Naive thymus-derived CD4-positive, alpha-beta T cell (primary cell): ENCODE results near the gene B4GAT1. TPM values are rescaled to one million over a fixed set of nuclear protein-coding genes. Genes with fewer than 3 reads are reported as not detected.
A peak's percentile ranks its signal among the peaks of the same experiment; 100 is the strongest.
"Not testable (repeated sequence)": the region's sequence is repeated elsewhere in the genome, so short reads cannot be mapped to it uniquely, and the experiment has no call there.

ENCODE experiments used
- ATAC-seq: fragments of 150-1000 bp; cut with Tn5 transposase; 2 replicates; pipeline ENCODE4 v1.10.0; 2021; ENCODE audit warnings: mild to moderate bottlenecking, moderate library complexity
- CTCF ChIA-PET: fragments of 350-600 bp; sonication (Branson Sonifier 250); formaldehyde crosslinking; loops from one replicate; lab custom pipeline; 2021; ENCODE audit warnings: antibody characterized with exemption; lab: Charles Lee
- POLR2A ChIA-PET: fragments of 350-600 bp; sonication (Branson Sonifier 250); formaldehyde crosslinking; loops from one replicate; lab custom pipeline; 2021; ENCODE audit warnings: antibody characterized with exemption, inconsistent platforms; lab: Charles Lee
- DNase-seq, 9 donors: peaks; one replicate each; pipeline versions ENCODE4 v3.0.0 to v3.0.0-alpha.2; 2020 to 2022; ENCODE audit warnings: mixed read lengths in 1 of 9
- H3K27ac ChIP-seq: one replicate; pipeline ENCODE4 v1.7.0; 2013; ENCODE audit warnings: mild to moderate bottlenecking, low read depth, low read length, moderate library complexity
- H3K27me3 ChIP-seq, 2 donors: one replicate each; pipeline ENCODE4 v1.7.0; 2013; ENCODE audit warnings: low read length in 2 of 2, mild to moderate bottlenecking in 2 of 2, moderate library complexity in 2 of 2; ENCODE audit not compliant: control insufficient read depth in 2 of 2, insufficient read depth in 2 of 2
- H3K36me3 ChIP-seq, 3 experiments: 1 replicate in 2 of 3; 2 replicates in 1 of 3; pipeline ENCODE4 v1.7.0; 2013; ENCODE audit warnings: low read length in 3 of 3, mild to moderate bottlenecking in 3 of 3, moderate library complexity in 1 of 3; ENCODE audit not compliant: insufficient read depth in 3 of 3, control insufficient read depth in 2 of 3
- H3K4me1 ChIP-seq, 2 donors: one replicate each; pipeline ENCODE4 v1.7.0; 2013; ENCODE audit warnings: low read length in 2 of 2, mild to moderate bottlenecking in 2 of 2, moderate library complexity in 1 of 2; ENCODE audit not compliant: control insufficient read depth in 2 of 2, insufficient read depth in 2 of 2
- H3K4me3 ChIP-seq: 2 replicates; pipeline ENCODE4 v1.7.0; 2013; ENCODE audit warnings: mild to moderate bottlenecking, low read length
- H3K9me3 ChIP-seq, 3 experiments: 1 replicate in 2 of 3; 2 replicates in 1 of 3; pipeline ENCODE4 v1.7.0; 2013; ENCODE audit warnings: low read length in 3 of 3; ENCODE audit not compliant: control insufficient read depth in 2 of 3
- H3K27ac Mint-ChIP-seq, 9 donors: one replicate each; pipeline ENCODE4 v1.8.0; 2020 to 2022; ENCODE audit warnings: mixed read lengths in 9 of 9, mild to moderate bottlenecking in 8 of 9, moderate library complexity in 5 of 9, inconsistent platforms in 2 of 9
- H3K27me3 Mint-ChIP-seq, 5 donors: one replicate each; pipeline ENCODE4 v1.8.0; 2021 to 2022; ENCODE audit warnings: mixed read lengths in 5 of 5, mild to moderate bottlenecking in 1 of 5
- H3K36me3 Mint-ChIP-seq, 5 donors: one replicate each; pipeline ENCODE4 v1.8.0; 2020 to 2022; ENCODE audit warnings: mixed read lengths in 5 of 5, mild to moderate bottlenecking in 3 of 5, inconsistent platforms in 1 of 5
- H3K4me1 Mint-ChIP-seq, 7 donors: one replicate each; pipeline ENCODE4 v1.8.0; 2020 to 2022; ENCODE audit warnings: mixed read lengths in 7 of 7, mild to moderate bottlenecking in 3 of 7, inconsistent platforms in 1 of 7
- H3K4me3 Mint-ChIP-seq, 10 donors: one replicate each; pipeline ENCODE4 v1.8.0; 2020 to 2022; ENCODE audit warnings: mild to moderate bottlenecking in 10 of 10, mixed read lengths in 10 of 10, moderate library complexity in 6 of 10, inconsistent platforms in 2 of 10
- H3K9me3 Mint-ChIP-seq, 11 donors: one replicate each; pipeline ENCODE4 v1.8.0; 2020 to 2022; ENCODE audit warnings: mixed read lengths in 11 of 11, mild to moderate bottlenecking in 4 of 11, inconsistent platforms in 1 of 11, moderate library complexity in 1 of 11
- intact Hi-C, 2 donors: fragments of 100-400 bp; cut with micrococcal nuclease; formaldehyde crosslinking; loops; one replicate each; pipeline ENCODE4 v1.15.1; 2023
- polyA plus RNA-seq, 2 donors: library from polyadenylated mRNA; unstranded; fragments of 300-500 nt; fragmentation: Illumina TruSeq; gene quantifications; one replicate each; pipeline ENCODE4 v1.2.3, GENCODE V29; 2021
- total RNA-seq, 6 experiments: library from RNA in 5 of 6; stranded (reverse) in 5 of 6; gene quantifications; 1 replicate in 5 of 6; 2 replicates in 1 of 6; pipeline ENCODE4 v1.2.3 and lab custom pipeline; 2021 to 2026

The B4GAT1 gene
- total and polyA plus RNA-seq, 7 experiments from 2014 or later: 2.2 to 18.2 (median 10.3) TPM

DNA sequence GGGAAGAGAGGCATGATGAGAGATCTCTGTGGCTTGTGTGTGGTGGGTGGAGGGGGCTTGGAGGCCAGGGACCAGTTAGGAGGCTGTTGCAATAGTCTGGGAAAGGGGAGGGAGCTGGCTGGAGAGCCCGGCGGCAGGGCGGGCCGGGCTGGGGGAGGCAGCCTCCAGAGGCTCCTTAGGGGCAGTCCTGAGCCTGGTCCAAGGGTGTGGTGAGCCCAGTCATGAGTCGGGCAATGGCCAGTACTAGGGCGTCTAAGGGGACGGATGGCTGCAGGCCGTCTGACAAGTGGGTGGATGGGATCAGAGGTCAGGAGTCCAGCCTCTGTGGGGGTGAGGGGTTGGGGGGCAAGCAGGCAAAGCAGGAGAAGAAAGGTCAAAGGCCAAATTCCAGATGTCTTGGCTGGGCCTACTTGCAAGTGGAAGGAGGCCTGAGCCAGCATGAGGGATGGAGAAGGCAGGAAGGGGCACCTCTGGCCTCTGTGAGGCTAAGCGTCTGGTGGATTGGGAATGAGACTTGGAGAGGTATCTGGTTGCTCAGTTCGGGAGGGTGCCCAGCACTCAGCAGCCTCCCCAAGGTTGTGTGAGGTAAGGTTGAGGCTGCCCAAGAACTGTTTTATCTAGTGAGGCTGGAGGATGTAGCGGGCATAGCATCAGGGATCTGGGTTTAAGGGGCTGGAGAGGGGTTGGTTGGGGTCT, 24.5 kb downstream of the B4GAT1 start:
- H3K4me3 Mint-ChIP-seq: no peak overlapping the region
- H3K4me1 ChIP-seq: peaks cover 26 to 53% of the 10 kb centered on the region in 2 donors
- intact Hi-C loops: no loop called here
- DNase-seq (no peak), ATAC-seq (no peak)
- H3K36me3 Mint-ChIP-seq: peaks cover 0 to 12% (median 0%) of the 10 kb centered on the region in 5 donors
- peaks cover 0 to 9% (median 0%) of the 10 kb centered on the region in 5 donors for H3K27me3 Mint-ChIP-seq
- no peaks in the 10 kb centered on the region for H3K36me3 ChIP-seq
- H3K27ac Mint-ChIP-seq: peak overlapping the region in 8 of 9 donors; percentile 43 to 90 (median 84)
- CTCF ChIA-PET: interaction anchor here (1.9 kb wide), 1 partner anchor 10 kb away, joined by 13 read pairs; no protein-coding TSS in a partner anchor
- H3K9me3 Mint-ChIP-seq: peaks cover 0 to 9% (median 0%) of the 10 kb centered on the region in 11 donors
- H3K4me1 Mint-ChIP-seq: peaks cover 39 to 86% (median 72%) of the 10 kb centered on the region in 7 donors
- H3K4me3 ChIP-seq: no peak overlapping the region
- no peaks in the 10 kb centered on the region for H3K27me3 ChIP-seq
- H3K27ac ChIP-seq: no peak overlapping the region
- H3K9me3 ChIP-seq: no peaks in the 10 kb centered on the region
- POLR2A ChIA-PET: interaction anchor here (1.5 kb wide), 1 partner anchor 11 kb away, joined by 23 read pairs; no protein-coding TSS in a partner anchor

- no peak for ATAC-seq
- peaks cover 0 to 9% (median 0%) of the 10 kb centered on the region in 11 donors for H3K9me3 Mint-ChIP-seq
- DNase-seq: no peak
- peaks cover 34 to 81% (median 70%) of the 10 kb centered on the region in 7 donors for H3K4me1 Mint-ChIP-seq
- peaks cover 25 to 48% of the 10 kb centered on the region in 2 donors for H3K4me1 ChIP-seq
- ChIA-PET POLR2A (interaction anchor here (1.1 to 1.5 kb wide), 2 partner anchors 9 to 23 kb away, joined by 5 to 23 read pairs; partner anchors contain the start of gene BRMS1), CTCF (interaction anchor here (1.9 kb wide), 1 partner anchor 9 kb away, joined by 13 read pairs; no protein-coding TSS in a partner anchor)
- peaks cover 0 to 12% (median 0%) of the 10 kb centered on the region in 5 donors for H3K36me3 Mint-ChIP-seq
- H3K27ac Mint-ChIP-seq: peak overlapping the region in 6 of 9 donors; percentile 43 to 90 (median 86)
- intact Hi-C loops: no loop called here
- H3K27me3 Mint-ChIP-seq: peaks cover 0 to 9% (median 0%) of the 10 kb centered on the region in 5 donors
- H3K27me3 ChIP-seq: no peaks in the 10 kb centered on the region
- H3K27ac ChIP-seq: peak overlapping the region; percentile 37
- H3K36me3 ChIP-seq: no peaks in the 10 kb centered on the region
- H3K4me3 Mint-ChIP-seq: peak overlapping the region in 1 of 10 donors; percentile 16
- H3K9me3 ChIP-seq: no peaks in the 10 kb centered on the region
- no peak overlapping the region for H3K4me3 ChIP-seq
These were observed 25.8 kb downstream of the B4GAT1 start for GRCh38 chr11:66321606-66322005.

DNA sequence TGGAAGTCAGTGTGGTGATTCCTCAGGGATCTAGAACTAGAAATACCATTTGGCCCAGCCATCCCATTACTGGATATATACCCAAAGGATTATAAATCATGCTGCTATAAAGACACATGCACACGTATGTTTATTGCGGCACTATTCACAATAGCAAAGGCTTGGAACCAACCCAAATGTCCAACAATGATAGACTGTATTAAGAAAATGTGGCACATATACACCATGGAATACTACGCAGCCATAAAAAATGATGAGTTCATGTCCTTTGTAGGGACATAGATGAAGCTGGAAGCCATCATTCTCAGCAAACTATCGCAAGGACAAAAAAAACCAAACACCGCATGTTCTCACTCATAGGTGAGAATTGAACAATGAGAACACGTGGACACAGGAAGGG, 26.7 kb downstream of the B4GAT1 start:
- H3K27me3 Mint-ChIP-seq, CTCF ChIA-PET, H3K36me3 ChIP-seq, intact Hi-C loops, DNase-seq, H3K9me3 ChIP-seq, H3K27ac ChIP-seq, H3K4me3 Mint-ChIP-seq, H3K4me3 ChIP-seq, ATAC-seq, H3K9me3 Mint-ChIP-seq, H3K27me3 ChIP-seq: not testable (repeated sequence)
- peaks cover 31 to 79% (median 69%) of the 10 kb centered on the region in 7 donors for H3K4me1 Mint-ChIP-seq
- peaks cover 0 to 12% (median 0%) of the 10 kb centered on the region in 5 donors for H3K36me3 Mint-ChIP-seq
- POLR2A ChIA-PET: interaction anchor here (0.6 kb wide), 1 partner anchor 66 kb away, joined by 3 read pairs; no protein-coding TSS in a partner anchor
- H3K27ac Mint-ChIP-seq: peak overlapping the region in 4 of 9 donors; percentile 67 to 100 (median 98)
- peaks cover 23 to 41% of the 10 kb centered on the region in 2 donors for H3K4me1 ChIP-seq

DNA sequence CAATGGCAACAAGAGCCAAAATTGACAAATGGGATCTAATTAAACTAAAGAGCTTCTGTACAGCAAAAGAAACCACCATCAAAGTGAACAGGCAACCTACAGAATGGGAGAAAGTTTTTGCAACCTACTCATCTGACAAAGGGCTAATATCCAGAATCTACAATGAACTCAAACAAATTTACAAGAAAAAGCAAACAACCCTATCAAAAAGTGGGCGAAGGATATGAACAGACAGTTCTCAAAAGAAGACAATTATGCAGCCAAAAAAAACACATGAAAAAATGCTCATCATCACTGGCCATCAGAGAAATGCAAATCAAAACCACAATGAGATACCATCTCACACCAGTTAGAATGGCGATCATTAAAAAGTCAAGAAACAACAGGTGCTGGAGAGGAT, 27.1 kb downstream of the B4GAT1 start:
- H3K27ac Mint-ChIP-seq: peak overlapping the region in 8 of 9 donors; percentile 65 to 100 (median 99)

GRCh38 chr11:66318600-66318970, 28.8 kb downstream of the B4GAT1 start:
- intact Hi-C loops: loop anchor here in 1 of 2 donors (1.0 to 5.0 kb wide), 2 partner anchors 10 to 1189 kb away; partner anchors contain the start of genes CDK2AP2 and PITPNM1
- peaks cover 0 to 9% (median 0%) of the 10 kb centered on the region in 5 donors for H3K27me3 Mint-ChIP-seq
- POLR2A ChIA-PET: interaction anchor here (0.6 to 2.9 kb wide), 9 partner anchors 8 to 817 kb away, joined by 3 to 26 read pairs (median 4); partner anchors contain the start of genes BRMS1, MUS81, SLC29A2 and YIF1A
- ATAC-seq (no peak), DNase-seq (no peak)
- H3K4me3 Mint-ChIP-seq: peak overlapping the region; percentile 45 to 89 (median 83)
- CTCF ChIA-PET: interaction anchor here (0.6 to 2.1 kb wide), 3 partner anchors 8 to 1618 kb away, joined by 3 to 14 read pairs (median 3); no protein-coding TSS in a partner anchor
- peak overlapping the region; percentile 31 for H3K4me3 ChIP-seq
- H3K36me3 Mint-ChIP-seq: peaks cover 0 to 12% (median 0%) of the 10 kb centered on the region in 5 donors
- H3K4me1 Mint-ChIP-seq: peaks cover 39 to 82% (median 68%) of the 10 kb centered on the region in 7 donors
- peaks cover 0 to 7% (median 0%) of the 10 kb centered on the region in 11 donors for H3K9me3 Mint-ChIP-seq
- peak overlapping the region; percentile 88 to 100 (median 99) for H3K27ac Mint-ChIP-seq
- H3K27ac ChIP-seq: peak overlapping the region; percentile 99
- H3K4me1 ChIP-seq: peaks cover 27 to 54% of the 10 kb centered on the region in 2 donors
- no peaks in the 10 kb centered on the region for H3K27me3 ChIP-seq
- no peaks in the 10 kb centered on the region for H3K36me3 ChIP-seq
- H3K9me3 ChIP-seq: no peaks in the 10 kb centered on the region

More for the DNA sequence above, 27.1 kb downstream of the B4GAT1 start:
- H3K27me3 ChIP-seq, H3K36me3 ChIP-seq, intact Hi-C loops, H3K4me3 ChIP-seq, DNase-seq, H3K27me3 Mint-ChIP-seq, H3K9me3 Mint-ChIP-seq, H3K9me3 ChIP-seq, ATAC-seq, H3K27ac ChIP-seq: not testable (repeated sequence)
- ChIA-PET POLR2A (interaction anchor here (0.6 kb wide), 1 partner anchor 66 kb away, joined by 3 read pairs; no protein-coding TSS in a partner anchor), CTCF (interaction anchor here (0.8 kb wide), 1 partner anchor 9 kb away, joined by 3 read pairs; no protein-coding TSS in a partner anchor)
- Mint-ChIP-seq H3K36me3 (peaks cover 0 to 12% (median 0%) of the 10 kb centered on the region in 5 donors), H3K4me1 (peaks cover 33 to 79% (median 70%) of the 10 kb centered on the region in 7 donors), H3K4me3 (peak overlapping the region in 4 of 10 donors; percentile 12 to 83 (median 52))
- peaks cover 23 to 41% of the 10 kb centered on the region in 2 donors for H3K4me1 ChIP-seq
